GM18502 (cell line): ENCODE data around the gene CILP.
"Not testable (repeated sequence)": the region's sequence is repeated elsewhere in the genome, so short reads cannot be mapped to it uniquely, and the experiment has no call there.

ENCODE experiments used
- ATAC-seq: cut with Tn5 transposase; IDR thresholded peaks from one replicate; pipeline ENCODE4 v1.9.1; 2021; ENCODE audit warnings: mild to moderate bottlenecking; ENCODE audit not compliant: unreplicated experiment, poor library complexity

CILP gene

DNA sequence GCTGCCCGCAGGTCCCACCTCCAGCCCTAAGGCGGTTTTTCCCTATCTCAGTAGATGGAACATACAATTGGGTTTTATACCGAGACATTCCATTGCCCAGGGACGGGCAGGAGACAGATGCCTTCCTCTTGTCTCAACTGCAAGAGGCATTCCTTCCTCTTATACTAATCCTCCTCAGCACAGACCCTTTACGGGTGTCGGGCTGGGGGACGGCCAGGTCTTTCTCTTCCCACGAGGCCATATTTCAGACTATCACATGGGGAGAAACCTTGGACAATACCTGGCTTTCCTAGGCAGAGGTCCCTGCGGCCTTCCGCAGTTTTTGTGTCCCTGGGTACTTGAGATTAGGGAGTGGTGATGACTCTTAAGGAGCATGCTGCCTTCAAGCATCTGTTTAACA lies 15.6 kb upstream of the CILP start:
- ATAC-seq, result not testable (repeated sequence)

DNA sequence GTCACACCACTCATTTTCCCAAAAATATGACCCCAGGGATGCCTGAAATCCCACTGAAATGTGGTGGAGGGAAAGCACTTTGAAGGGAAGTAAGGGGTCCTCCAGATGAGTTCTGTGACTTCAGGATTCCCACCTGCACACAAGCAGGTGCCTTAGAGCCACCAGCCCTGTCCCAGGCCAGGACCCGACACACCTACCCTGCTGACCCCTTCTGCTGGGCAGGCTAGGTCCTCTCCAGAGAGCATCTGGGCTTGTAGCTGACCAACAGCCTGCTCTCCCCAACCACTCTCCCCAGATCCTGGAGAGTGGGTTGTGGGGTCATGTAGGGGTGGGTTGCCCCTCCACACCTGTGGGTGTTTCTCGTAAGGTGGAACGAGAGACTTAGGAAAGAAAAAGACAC lies 14.9 kb upstream of the CILP start:
- no peak for ATAC-seq

DNA sequence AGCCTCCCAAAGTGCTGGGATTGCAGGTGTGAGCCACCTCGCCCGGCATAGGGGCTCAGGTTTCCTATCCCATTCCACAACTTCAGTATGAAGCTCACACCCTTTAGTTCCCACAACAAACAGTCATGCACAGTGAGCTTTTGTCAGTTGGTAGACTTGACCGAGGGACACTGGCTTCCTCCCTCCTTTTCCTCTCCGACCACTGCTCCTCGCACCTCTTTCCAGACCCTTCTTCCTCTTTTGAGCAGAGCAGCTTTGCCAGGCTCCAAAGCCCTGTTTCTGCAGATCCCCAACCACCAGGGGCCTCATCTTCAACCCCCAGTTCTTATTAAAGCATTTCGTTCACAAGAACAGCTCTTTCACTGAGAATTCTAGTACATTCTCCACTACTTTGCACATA lies 12.7 kb upstream of the CILP start:
- no peak for ATAC-seq

GRCh38 chr15:65222891-65223290 lies 11.6 kb upstream of the CILP start:
- no peak for ATAC-seq

GRCh38 chr15:65221697-65222096 lies 10.4 kb upstream of the CILP start:
- no peak for ATAC-seq

GRCh38 chr15:65219137-65219536 lies 7.9 kb upstream of the CILP start:
- ATAC-seq, result no peak

DNA sequence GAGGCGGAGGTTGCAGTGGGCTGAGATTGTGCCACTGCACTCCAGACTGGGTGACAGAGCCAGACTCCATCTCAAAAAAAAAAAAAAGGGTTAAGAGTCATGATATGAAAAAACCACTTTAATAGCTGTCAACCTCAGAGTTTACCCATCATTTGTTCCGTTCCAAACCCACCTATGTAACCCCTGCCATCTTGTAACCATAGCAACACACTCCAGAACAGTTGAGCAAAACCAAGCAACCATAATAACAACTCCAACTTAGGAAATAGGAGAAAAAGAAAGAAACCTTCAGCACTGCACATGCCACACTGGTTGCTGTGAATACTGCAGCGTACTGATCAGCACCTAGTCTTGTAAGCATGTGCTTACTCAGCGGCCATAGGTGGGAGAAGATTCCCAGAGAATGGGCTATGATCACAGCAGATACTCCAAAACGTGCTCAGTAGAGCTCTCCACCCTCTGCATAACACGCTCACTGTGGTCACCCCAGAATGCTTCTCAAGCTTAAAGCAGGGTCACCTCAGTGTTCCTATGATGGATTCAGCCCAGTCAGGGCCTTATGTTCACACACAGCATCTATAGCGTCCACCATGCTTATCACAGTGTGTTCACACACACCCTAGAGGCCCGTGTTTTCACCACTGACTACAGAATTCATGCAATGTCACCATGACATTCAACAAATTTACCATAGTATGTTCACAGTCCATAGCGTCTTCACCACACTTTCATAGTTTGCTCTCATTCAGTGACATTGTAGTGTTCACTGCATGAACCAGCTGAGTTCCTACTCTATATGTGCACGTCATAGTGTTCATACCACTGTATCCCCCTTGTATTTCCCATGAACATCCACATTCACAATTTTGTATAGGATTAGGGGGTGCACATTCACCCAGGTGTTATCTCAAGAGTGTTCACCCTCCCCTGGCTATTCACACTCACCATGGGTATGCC lies 6.5 kb upstream of the CILP start:
- ATAC-seq, result no peak

GRCh38 chr15:65215496-65215895 lies 4.2 kb upstream of the CILP start:
- no peak for ATAC-seq

- no peak for ATAC-seq
These were observed 2.7 kb upstream of the CILP start for GRCh38 chr15:65214010-65214409.

GRCh38 chr15:65213241-65213640 lies 2.0 kb upstream of the CILP start:
- no peak for ATAC-seq

- ATAC-seq, result no peak
These were observed 824 bp upstream of the CILP start for GRCh38 chr15:65212097-65212496.

DNA sequence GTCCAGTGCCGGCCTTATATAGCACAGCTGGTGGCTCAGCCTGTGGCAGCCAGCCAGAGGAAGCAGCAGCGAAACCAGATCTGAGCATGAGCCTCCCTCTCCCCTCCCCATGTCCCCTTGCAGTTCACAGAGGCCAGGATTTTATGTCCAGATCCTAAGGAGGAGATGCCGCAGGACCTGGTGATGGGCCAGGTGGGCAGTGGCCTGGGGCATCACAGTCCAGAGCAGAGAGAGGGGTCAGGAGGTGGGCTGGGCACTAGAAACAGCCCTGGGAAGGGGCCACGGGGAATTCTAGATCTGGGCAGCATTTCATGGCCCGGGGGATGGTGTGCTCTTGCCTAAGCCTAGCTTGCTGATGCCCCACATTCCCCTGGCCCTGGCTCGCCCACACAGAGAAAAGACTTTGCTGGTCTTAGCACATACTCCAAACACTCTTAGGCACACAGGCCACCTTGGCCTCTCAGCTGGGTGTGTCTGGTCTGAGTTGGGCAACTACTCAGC lies 259 bp upstream of the CILP start:
- ATAC-seq, result no peak

GRCh38 chr15:65209701-65210643 lies 1.3 kb downstream of the CILP start:
- ATAC-seq, result no peak

GRCh38 chr15:65208647-65209046 lies 2.6 kb downstream of the CILP start:
- no peak for ATAC-seq

- ATAC-seq, result no peak
These were observed 3.9 kb downstream of the CILP start for GRCh38 chr15:65207280-65207840.

- no peak for ATAC-seq
These were observed 4.5 kb downstream of the CILP start for GRCh38 chr15:65206750-65207149.

GRCh38 chr15:65204931-65205660 lies 6.2 kb downstream of the CILP start:
- ATAC-seq, result no peak

DNA sequence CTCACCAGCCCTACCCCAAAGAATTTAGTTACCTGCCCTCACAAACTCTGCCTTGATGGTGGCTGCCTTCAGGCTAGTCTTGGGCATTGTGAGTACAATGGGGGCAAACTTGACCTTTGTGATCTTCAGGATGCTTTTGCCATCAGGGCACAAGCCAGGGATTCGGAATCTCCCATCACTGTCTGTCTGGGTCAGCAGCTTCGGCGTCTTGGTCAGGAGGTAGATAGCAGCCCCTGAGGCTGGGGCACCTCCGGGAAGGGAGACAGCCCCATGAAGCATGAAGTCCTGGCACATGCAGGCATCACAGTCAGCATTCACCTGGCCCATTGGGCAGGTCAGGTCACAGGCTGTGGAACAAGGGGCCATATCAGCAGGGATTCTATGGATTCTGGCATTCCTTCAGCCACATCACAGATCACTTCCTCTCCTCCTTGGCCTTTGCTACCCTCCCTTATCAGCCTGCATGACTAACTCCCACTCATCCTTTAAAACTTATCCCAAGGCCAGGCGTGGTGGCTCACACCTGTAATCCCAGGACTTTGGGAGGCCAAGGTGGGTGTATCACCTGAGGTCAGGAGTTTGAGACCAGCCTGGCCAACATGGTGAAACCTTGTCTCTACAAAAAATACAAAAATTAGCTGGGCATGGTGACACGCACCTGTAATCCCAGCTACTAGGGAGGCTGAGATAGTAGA lies 6.9 kb downstream of the CILP start:
- ATAC-seq, result no peak

DNA sequence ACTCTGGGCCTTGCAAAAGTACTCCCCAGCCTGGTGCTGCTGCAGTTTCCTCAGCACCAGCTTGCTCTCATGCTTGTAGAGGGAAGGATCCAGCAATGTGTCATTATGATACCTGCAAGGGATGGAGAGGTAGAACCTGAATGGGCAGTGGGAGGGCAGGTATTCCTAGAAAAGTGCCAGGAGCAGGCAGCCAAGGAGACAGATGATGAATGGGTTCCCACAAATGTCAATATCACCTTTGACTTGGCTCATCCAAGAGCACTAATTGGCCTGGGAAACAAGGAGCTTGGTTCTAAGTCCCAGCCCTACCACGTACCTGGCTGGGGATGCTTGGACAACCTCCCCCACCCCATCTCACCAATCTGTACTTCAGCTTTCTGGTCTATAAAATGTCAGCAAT lies 9.4 kb downstream of the CILP start:
- ATAC-seq, result no peak
